HG02588 (cell line): ENCODE results near the gene HAO2.
"Not testable (repeated sequence)": the region's sequence is repeated elsewhere in the genome, so short reads cannot be mapped to it uniquely, and the experiment has no call there.

Source experiments
- ATAC-seq: cut with Tn5 transposase; IDR thresholded peaks from one replicate; pipeline ENCODE4 v1.9.1; 2021; ENCODE audit warnings: mild to moderate bottlenecking, moderate library complexity; ENCODE audit not compliant: unreplicated experiment

Gene HAO2

DNA sequence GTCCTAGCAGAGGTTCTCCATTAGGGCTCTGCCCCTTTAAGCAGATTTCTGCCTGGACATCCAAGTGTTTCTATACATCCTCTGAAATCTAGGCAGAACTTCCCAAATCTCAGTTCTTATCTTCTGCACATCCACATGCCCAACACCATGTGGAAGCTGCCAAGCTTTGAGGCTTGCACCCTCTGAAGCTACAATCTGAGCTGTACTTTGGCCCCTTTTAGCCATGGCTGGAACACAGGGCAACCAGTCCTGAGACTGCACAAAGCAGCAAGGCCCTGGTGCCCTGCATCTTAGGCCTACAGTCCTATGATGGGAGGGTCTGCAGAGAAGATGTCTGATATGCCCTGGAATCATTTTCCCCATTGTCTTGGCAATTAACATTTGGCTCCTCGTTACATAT lies 8.0 kb downstream of the HAO2 start:
- no peak for ATAC-seq

- not testable (repeated sequence) for ATAC-seq
Observed at GRCh38 chr1:119377594-119377993, 9.0 kb downstream of the HAO2 start.

DNA sequence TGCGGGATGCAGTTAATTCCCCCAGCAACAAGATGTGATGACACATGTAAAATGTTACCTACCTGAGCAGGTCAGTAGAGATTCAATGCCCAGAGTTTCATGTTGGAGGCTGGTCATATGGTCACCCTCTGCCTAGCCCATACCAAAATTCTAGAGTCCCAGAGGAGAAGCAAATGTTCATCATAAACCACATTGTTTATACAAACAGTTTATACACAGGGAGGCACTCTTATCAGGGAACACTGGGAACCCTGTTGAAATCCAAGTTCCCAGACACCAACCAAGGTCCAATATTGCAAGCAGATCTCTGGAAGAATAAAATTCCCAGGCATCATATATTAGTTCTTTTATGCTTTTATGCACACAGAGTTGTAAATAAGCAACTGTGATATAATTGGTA lies 10.5 kb downstream of the HAO2 start:
- no peak for ATAC-seq

- ATAC-seq: no peak
Observed at GRCh38 chr1:119380304-119380703, 11.7 kb downstream of the HAO2 start.

- ATAC-seq: no peak
Observed at GRCh38 chr1:119380983-119381662, 12.5 kb downstream of the HAO2 start.

DNA sequence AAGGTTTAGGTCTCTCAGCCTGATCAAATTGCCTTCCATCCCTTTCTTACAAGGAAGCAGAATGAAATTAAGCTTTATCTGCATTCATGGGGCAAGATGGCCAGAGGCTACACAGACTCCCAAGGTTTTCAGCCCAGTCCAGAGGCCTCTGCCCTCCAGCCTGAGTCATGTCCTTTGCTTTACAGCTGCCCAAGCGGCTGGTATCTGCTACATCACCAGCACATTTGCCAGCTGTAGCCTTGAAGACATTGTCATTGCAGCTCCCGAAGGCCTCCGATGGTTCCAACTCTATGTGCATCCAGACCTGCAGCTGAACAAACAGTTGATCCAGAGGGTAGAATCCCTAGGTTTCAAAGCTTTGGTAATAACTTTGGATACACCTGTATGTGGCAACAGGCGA lies 16.0 kb downstream of the HAO2 start:
- no peak for ATAC-seq

- no peak for ATAC-seq
Observed at GRCh38 chr1:119385650-119386049, 17.1 kb downstream of the HAO2 start.

DNA sequence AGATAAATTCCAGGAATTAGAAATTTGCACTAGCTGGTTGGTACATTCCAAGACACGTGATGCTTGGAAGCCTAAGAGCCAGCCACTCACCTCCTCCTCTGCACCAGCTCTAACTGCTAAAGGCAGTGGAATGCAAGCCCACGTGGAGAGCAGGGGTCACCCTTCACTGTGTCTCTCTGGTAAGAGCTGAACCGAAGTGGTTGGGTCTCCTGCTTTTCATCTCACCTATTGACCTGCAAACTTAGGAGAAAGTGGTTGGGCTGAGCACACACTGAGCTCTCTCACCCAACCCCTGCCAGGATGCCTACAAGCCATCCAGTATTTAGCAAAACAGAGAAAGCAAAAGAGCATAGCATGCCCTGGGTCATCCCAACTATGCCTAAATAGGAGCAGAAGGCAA lies 19.3 kb downstream of the HAO2 start:
- no peak for ATAC-seq

- no peak for ATAC-seq
Observed at GRCh38 chr1:119388450-119388849, 19.9 kb downstream of the HAO2 start.

DNA sequence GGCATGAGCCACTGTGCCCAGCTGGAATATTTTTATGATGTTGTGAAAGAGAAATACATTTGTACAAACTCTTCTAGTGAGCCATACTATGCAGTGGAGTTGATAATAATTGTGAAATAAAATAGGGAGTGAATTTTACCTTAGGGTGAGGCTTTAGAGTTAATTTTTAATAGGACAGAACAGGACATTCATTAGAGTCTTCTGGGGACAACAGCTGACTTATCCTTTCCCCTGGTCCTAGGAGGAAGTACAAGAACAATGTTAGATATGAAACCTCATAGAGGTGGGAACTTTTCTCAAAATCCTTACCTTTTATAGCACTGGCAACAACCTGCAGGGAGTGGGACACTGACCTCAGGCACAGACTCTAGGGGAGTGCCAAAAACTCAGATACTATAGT lies 21.9 kb downstream of the HAO2 start:
- ATAC-seq: no peak

GRCh38 chr1:119391749-119392148 lies 23.2 kb downstream of the HAO2 start:
- ATAC-seq: no peak

DNA sequence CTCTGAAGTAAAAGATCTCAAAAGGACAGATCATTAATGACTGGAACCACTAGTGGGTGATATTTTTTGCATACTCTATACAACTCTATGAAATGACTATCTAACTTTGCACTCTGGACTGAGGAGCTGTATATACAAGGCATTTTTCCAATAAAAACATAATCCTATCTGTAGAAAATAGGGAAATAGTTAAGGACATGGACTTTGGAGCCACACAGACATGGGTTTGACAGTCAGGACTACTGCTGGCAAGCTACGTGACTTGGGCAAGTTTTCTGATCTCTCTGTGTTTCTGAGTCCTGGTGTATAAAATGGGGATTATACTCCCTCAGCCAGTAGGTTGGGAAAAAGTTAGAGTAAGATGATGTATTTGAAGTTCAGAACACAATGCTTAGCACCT lies 25.5 kb downstream of the HAO2 start:
- no peak for ATAC-seq

GRCh38 chr1:119396982-119397381 lies 28.4 kb downstream of the HAO2 start:
- no peak for ATAC-seq

- no peak for ATAC-seq
Observed at GRCh38 chr1:119397986-119398385, 29.4 kb downstream of the HAO2 start.

DNA sequence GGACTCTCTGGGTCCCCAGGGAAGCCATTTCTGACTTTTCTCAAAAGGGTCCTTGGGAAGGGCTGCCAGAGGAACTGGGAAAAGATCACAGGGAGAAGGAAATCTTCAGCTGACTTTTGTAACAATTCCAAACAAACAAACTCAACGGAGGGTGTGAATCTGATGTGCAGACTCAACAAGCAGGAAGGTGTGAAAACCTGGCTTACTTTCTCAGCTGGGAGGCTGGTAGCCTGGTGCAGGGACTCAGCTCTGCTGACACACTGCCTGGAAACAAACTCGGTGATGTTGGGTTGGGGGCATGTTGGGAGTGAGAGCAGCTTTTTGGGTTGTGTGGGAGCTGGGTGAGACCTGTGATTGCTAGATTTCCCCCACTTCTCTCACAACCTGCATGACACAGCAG lies 36.2 kb downstream of the HAO2 start:
- no peak for ATAC-seq

- ATAC-seq: no peak
Observed at GRCh38 chr1:119409731-119410130, 41.1 kb downstream of the HAO2 start.

- no peak for ATAC-seq
Observed at GRCh38 chr1:119410961-119411360, 42.4 kb downstream of the HAO2 start.

GRCh38 chr1:119414950-119415349 lies 46.4 kb downstream of the HAO2 start, which contains the start of gene HSD3B2:
Gene HSD3B2 (plus strand): TSS chr1:119415150. CDS start chr1:119415420, 270 bp downstream.
- ATAC-seq: no peak

DNA sequence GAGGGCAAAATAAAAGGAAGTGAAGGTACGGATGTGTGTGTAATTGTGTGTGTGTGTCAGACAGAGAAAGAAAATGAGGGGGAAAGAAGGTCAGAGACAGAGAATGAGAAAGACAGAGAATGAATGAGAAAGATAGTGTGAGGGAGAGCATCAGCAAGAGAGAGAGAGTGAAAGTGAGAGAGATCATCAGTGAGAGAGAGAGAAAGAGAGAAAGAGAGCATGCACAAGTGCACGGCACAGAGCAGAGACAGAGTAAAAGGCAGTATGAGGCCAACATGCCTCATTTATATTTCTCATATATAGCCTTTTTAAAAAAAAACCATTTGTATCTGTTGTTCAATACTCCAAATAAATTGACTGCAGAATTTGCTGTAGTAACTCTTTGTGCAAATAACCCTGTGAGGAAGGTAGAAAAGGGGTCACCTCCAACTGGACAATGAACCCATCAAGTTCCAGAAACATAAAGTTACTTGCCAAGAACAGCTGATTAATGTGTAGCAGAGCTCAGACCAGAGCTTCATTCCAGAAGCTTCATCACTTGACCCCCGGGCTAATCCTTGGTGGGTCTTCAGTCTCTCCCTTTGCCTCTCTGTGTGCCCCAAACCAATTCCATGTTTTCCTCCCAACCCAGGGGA lies 47.5 kb downstream of the HAO2 start:
- no peak for ATAC-seq

DNA sequence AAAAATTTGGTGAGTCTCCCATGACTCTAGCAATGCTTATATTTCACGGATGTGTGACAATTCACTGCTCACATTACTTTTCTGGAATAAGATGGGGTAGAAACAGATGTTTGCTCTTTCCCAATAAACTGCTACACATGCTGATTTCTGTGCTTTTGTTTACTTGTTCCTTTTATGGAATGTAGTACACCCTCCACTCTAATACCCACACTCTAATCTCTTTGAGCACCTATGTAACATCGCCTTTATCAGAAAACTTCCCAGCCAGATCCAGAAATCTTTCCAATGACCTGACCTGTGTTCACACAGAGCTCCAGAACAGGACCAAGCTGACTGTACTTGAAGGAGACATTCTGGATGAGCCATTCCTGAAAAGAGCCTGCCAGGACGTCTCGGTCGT lies 50.5 kb downstream of the HAO2 start:
- ATAC-seq: no peak

- no peak for ATAC-seq
Observed at GRCh38 chr1:119420638-119421037, 52.1 kb downstream of the HAO2 start.

DNA sequence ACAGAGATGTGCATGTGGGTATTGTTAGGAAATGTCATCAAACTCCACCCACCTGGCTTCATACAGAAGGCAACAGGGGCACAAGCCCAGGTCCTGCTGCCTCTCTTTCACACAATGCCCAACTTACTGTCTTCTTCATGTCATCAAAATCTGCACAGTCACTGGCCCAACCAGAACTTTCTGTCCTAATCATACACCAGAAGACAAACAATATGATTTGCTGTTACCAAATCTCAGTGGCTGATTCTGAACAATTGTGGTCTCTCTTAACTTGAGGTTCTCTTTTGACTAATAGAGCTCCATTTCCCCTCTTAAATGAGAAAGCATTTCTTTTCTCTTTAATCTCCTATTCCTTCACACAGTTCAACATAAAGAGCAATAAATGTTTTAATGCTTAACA lies 54.0 kb downstream of the HAO2 start:
- no peak for ATAC-seq

GRCh38 chr1:119428991-119429390 lies 60.4 kb downstream of the HAO2 start:
- ATAC-seq: no peak
